Fibroblast of mammary gland (primary cell): ENCODE results near the gene EDAR.

Source experiments
- DNase-seq: peaks from one replicate; pipeline ENCODE4 v3.0.0-alpha.2; 2010; ENCODE audit warnings: low read depth
- H3K4me3 ChIP-seq: 2 replicates; pipeline ENCODE4 v1.5.1; 2011; ENCODE audit warnings: low read depth, mild to moderate bottlenecking, low read length, moderate library complexity; ENCODE audit not compliant: control insufficient read depth
- CTCF ChIP-seq: conservative IDR thresholded peaks from 2 replicates; pipeline ENCODE4 v1.5.1; 2011; ENCODE audit warnings: low read depth, low read length, inconsistent platforms; ENCODE audit not compliant: control insufficient read depth, insufficient read depth

Gene EDAR

DNA sequence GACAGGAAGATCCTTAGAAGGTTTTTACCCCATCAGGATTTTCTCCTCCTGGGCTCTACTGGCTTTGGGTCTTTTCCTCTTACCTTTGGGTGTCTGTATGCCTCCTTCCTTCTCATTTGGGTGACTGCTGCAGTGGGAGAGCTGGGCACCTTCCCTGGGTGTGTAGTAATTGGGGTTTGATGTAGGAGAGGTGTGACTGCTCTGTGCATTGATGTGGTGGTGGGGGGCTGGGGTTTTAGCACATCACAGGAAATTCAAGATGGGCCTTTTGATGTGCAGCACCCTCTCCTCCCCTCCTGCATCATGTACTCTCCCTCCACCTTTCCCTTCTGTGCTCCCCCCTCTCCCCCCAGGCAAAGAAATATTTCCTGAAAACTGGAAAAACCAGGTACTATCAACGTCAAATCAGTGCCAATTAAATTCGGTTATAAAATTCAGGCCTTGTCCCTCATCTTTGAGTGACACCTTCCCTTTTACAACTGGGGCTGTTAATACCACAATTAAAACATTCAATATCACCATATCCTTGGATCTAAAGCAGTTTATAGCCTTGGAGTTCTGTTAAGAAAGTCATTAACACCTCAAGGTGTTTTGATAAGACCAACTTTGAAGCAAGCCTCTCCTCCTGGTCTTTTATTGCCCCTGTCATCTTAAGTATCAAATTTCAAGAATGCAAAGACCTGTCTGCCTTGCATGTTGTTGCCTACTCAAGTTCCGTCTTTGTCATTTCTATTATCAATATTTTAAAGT is 23.3 kb downstream of the EDAR start:
- no peak for TF ChIP-seq CTCF
- no peak for DNase-seq
- no peak overlapping the region for H3K4me3 ChIP-seq

- TF ChIP-seq CTCF: no peak
- H3K4me3 ChIP-seq: no peak overlapping the region
- no peak for DNase-seq
These were observed 26.0 kb downstream of the EDAR start for GRCh38 chr2:108963057-108963456.

- no peak overlapping the region for H3K4me3 ChIP-seq
- no peak for DNase-seq
- no peak for TF ChIP-seq CTCF
These were observed 27.2 kb downstream of the EDAR start for GRCh38 chr2:108961796-108962195.

DNA sequence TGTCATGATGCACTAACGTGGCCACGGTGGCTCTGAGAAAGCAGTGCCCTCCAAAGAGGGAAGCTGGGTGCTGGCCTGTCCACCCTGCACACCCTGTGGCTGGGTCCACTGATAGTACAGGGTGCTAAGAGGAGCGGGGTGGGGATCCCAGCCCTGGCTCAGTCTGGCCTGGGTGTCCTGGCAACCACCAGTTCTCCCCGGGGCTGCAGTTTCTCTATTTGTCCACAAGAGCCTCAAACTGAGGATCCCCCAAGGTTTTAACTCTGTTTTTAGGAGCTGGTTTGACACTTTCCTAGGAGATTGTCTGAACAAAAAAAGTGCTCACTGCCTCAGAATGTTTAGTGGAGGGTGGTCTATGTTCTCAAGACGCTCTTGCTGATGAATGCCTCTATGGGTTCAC is 29.0 kb downstream of the EDAR start:
- DNase-seq: no peak
- TF ChIP-seq CTCF: no peak
- no peak overlapping the region for H3K4me3 ChIP-seq

DNA sequence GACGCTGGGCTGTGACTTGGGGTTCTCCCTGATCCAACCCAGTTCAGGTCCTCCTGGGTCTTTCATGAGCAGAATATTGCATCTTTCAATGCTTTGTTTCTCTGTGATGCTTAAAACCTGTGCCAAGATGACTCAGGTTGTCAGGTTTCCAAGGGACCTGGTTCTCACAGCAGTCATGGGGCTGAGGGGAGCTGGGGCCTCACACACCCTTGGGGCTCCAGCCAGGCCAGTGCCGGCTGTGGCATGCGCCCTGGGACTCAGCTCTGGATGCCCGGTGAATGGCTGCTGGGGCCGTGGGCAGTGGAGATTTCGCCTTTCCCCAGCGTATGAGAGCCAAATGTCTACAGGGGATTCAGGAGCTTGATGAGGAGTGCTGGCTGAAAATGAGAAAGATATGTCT is 29.6 kb downstream of the EDAR start:
- H3K4me3 ChIP-seq: no peak overlapping the region
- DNase-seq: peak; percentile 13
- TF ChIP-seq CTCF: no peak

GRCh38 chr2:108958632-108959341 is 30.2 kb downstream of the EDAR start:
- DNase-seq: no peak
- no peak overlapping the region for H3K4me3 ChIP-seq
- no peak for TF ChIP-seq CTCF

GRCh38 chr2:108958002-108958401 is 31.0 kb downstream of the EDAR start:
- DNase-seq: no peak
- TF ChIP-seq CTCF: no peak
- H3K4me3 ChIP-seq: no peak overlapping the region
